GM12891 (cell line): ENCODE data around the gene CRISPLD2.

Source experiments
- POLR2A ChIP-seq: IDR thresholded peaks from 2 replicates; pipeline ENCODE4 v1.6.1; 2011; ENCODE audit warnings: low read depth, low read length, control low read depth
- POLR2AphosphoS5 ChIP-seq: IDR thresholded peaks from 2 replicates; pipeline ENCODE4 v1.6.1; 2011; ENCODE audit warnings: low read depth, low read length, control low read depth
- POU2F2 ChIP-seq: IDR thresholded peaks from 2 replicates; pipeline ENCODE4 v1.6.1; 2011; ENCODE audit warnings: low read depth, mild to moderate bottlenecking, control low read depth, low read length, moderate library complexity
- SPI1 ChIP-seq: IDR thresholded peaks from 2 replicates; pipeline ENCODE4 v1.6.1; 2011; ENCODE audit warnings: low read depth, low read length, control low read depth
- TAF1 ChIP-seq: IDR thresholded peaks from 2 replicates; pipeline ENCODE4 v1.6.1; 2011; ENCODE audit warnings: low read depth, low read length, control low read depth

DNA sequence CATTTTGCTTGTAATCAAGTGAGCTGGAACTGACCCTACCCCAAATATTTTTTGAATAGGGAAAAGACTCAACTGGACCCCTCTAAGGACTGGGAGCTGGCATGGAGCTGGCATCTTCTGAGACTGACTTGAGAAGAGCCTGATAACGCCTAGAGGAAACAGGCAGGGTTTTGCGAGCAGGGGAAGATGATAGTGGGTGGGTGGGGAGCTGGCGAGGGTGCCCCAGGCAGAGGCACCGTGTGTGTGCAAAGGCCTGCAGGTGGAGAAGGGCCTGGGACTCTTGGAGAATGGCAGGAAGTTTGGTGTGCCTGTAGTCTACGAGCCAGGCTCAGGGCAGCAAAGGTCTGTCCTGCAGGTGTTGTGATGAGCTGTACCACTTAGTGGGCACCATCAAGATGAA, 4.1 kb downstream of the CRISPLD2 start:
- TF ChIP-seq POLR2A = no peak
- no peak for TF ChIP-seq TAF1
- TF ChIP-seq POLR2AphosphoS5 = no peak
- TF ChIP-seq SPI1 = no peak
- no peak for TF ChIP-seq POU2F2
